Fibroblast of lung (primary cell): Measurements from ENCODE around the gene SPTBN1.

Source experiments
- CTCF ChIP-seq, 2 donors: IDR thresholded peaks in 1 of 2; conservative IDR thresholded peaks in 1 of 2; 1 replicate in 1 of 2; 2 replicates in 1 of 2; pipeline ENCODE4 v1.5.1; 2011 to 2012; ENCODE audit warnings: low read length in 2 of 2, control low read depth in 1 of 2, inconsistent platforms in 1 of 2, low read depth in 1 of 2, mild to moderate bottlenecking in 1 of 2
- EZH2 ChIP-seq: IDR thresholded peaks from 2 replicates; pipeline ENCODE4 v1.5.1; 2012; ENCODE audit warnings: low read length, control low read depth, mild to moderate bottlenecking; ENCODE audit errors: missing control alignments

- TF ChIP-seq CTCF (conservative IDR thresholded peaks at IDR 0.05 in 1 of 2, IDR thresholded peaks at IDR 0.05 in 1 of 2; ENCODE audit: low read depth in 1 of 2, low read length in 2 of 2) (no peak), EZH2 (no peak)
Observed at GRCh38 chr2:54639609-54640008, 183.5 kb downstream of the SPTBN1 start.
